ENCODE results near the gene CXCR6. TPM values are rescaled to one million over a fixed set of nuclear protein-coding genes. Genes with fewer than 3 reads are reported as not detected.

The CXCR6 gene
- total RNA-seq: 1 to 10 TPM; 4.0 to 5.3 TPM

DNA sequence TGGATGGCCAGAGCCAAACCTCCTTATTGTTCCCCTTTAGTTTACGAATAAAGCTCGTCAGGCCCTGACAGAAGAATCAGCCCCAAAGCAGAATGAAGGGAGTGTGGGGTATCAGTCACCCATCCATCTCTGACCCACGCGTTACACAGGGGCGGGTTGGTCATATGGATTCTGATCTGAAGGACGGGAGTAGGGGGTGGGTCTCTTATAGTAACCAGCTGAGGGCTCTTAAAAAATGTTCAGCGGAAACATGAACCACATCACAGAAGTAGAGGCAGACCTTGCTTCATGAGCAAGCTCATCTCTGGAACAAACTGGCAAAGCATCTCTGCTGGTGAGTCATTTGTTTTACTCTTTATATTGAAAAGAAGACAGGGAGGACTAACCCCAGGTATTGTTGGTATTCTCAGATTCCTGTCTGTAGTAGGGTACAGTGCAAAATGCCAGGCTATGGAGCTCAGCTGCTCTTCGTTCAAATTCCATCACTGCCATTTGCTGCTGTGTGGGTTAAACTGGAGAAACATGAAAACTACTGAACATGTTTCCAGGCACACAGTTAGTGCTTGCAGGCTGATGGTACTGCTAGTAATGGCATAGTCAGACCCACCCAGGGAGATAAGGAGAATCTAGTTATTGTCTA is at the start of gene CXCR6:
Gene CXCR6 (plus strand): TSS at position 258 of the 640 bp plus-strand sequence. CDS start 3,018 bp downstream, outside the sequence.
- H3K4me3 Mint-ChIP-seq: peak within 1 kb of the TSS; percentile 58
- H3K27ac Mint-ChIP-seq: peak within 1 kb of the TSS; percentile 70 to 82
- ATAC-seq (peak; percentile 16 to 66), DNase-seq (ENCODE audit: low spot score) (no peak)
- no peaks in the 10 kb centered on the region for H3K27me3 Mint-ChIP-seq
- H3K36me3 Mint-ChIP-seq: peaks cover 9% of the 10 kb centered on the region
- H3K9me3 Mint-ChIP-seq: no peaks in the 10 kb centered on the region
- H3K4me1 Mint-ChIP-seq (ENCODE audit: low read depth in 2 of 2): peaks cover 37 to 77% of the 10 kb centered on the region in 2 donors

DNA sequence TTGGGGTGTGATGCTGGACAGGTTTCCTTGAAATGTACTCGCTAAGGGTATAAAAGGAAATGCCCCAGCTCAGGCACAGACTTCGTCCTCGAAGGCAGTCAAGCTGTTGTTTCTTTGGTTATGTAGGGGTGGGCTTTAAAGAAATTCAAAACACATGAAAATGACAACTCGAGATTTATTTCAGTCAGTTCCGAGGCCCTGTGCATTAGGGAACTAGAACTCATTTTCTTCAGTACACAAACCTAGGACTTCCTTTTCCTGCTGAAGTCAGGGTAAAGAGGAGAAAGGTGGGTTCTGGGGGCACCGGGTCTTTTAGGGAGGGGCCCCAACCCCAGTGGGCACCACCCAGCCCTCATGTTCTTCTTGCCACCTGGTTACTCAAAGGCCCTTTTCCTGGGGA is 49.2 kb upstream of the CXCR6 start:
- Mint-ChIP-seq H3K36me3 (no peaks in the 10 kb centered on the region), H3K27ac (no peak overlapping the region), H3K4me1 (ENCODE audit: low read depth in 2 of 2) (peaks cover 22 to 24% of the 10 kb centered on the region in 2 donors), H3K9me3 (no peaks in the 10 kb centered on the region), H3K4me3 (no peak overlapping the region), H3K27me3 (peaks cover 0 to 10% of the 10 kb centered on the region in 2 donors)
- DNase-seq (ENCODE audit: low spot score) (no peak), ATAC-seq (no peak)

DNA sequence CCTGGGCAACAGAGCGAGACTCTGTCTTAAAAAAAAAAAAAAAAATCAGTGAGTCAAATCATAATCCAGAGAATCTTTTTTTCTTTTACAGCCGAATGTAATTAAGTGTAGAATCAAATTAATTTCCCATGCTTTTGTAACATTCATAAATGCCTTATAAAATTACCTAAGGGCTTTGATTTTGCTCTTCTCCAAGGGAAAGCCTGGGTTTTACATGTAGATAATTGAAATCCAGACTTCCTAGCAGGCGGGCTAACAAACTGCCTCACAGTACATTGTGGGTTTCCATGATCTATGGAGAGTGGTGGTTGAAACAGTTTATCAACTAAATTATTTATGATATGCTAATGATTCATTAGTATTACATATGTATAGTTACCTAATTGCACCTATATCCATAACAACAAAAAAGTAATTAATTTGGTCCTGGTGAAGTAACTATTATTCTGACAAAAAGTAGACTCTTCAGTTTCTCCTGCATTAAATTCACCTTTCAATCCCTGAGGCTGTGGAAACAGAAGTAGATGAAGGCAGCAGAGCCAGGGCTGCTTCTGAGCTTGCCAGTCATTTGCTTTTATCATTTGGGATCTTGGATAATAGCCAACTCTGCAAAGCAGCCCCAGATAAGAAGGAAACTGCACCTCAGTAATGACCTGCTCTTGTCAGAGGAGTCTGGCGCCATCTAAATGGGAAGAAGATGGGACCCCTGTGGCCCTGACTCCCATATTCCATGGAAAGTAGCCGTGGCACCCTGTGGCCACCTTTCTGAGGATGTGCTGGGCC is 47.4 kb upstream of the CXCR6 start:
- H3K27me3 Mint-ChIP-seq: peaks cover 0 to 10% of the 10 kb centered on the region in 2 donors
- H3K4me1 Mint-ChIP-seq (ENCODE audit: low read depth in 2 of 2): peaks cover 24 to 30% of the 10 kb centered on the region in 2 donors
- H3K4me3 Mint-ChIP-seq: no peak overlapping the region
- no peak for ATAC-seq
- H3K27ac Mint-ChIP-seq: no peak overlapping the region
- no peak for DNase-seq (ENCODE audit: low spot score)
- no peaks in the 10 kb centered on the region for H3K9me3 Mint-ChIP-seq
- H3K36me3 Mint-ChIP-seq: no peaks in the 10 kb centered on the region

DNA sequence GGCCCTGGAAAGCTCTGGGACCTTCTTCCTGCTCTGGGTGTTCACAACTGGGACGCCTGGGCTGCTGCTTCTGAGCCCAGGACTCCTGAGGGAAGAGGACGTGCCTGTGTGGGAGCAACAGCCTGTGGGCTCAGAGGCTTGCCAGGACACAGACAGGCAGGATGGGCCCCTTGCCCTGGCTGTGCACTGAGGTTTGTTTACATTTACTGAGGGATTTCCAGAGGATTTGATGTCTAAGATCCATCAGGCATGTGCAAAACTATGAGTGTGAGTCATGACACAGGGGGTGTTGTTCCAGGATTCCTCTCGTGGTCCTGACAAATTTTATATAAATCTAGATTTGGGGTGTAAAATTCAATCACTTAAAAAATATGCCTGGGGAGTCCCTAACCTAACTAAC is 46.3 kb upstream of the CXCR6 start:
- no peaks in the 10 kb centered on the region for H3K9me3 Mint-ChIP-seq
- peaks cover 0 to 10% of the 10 kb centered on the region in 2 donors for H3K27me3 Mint-ChIP-seq
- ATAC-seq: no peak

DNA sequence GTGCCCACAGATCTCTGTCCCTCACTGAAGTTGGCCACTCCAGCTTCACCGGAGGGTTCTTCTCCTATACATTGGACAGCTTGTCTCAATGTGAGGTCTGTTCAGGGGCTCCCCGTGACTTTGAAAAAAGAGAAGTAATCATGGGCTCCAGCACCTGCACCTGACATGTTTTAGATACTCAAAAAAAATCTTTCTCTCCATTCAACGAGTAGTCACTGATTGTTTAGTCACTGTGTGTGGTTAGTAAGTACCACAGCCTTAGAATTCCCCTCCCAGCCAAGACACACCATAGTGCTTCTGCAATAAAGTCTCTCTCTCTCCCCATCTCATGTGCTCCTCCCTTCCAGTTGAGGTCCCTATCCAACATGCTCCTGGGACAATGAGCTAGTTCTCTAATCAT is 38.3 kb upstream of the CXCR6 start:
- H3K4me3 Mint-ChIP-seq: no peak overlapping the region
- H3K36me3 Mint-ChIP-seq: peaks cover 4% of the 10 kb centered on the region
- ATAC-seq (peak; percentile 53 to 72), DNase-seq (ENCODE audit: low spot score) (no peak)
- H3K4me1 Mint-ChIP-seq (ENCODE audit: low read depth in 2 of 2): peaks cover 33 to 34% of the 10 kb centered on the region in 2 donors
- peaks cover 4 to 18% of the 10 kb centered on the region in 2 donors for H3K27me3 Mint-ChIP-seq
- H3K27ac Mint-ChIP-seq: no peak overlapping the region
- no peaks in the 10 kb centered on the region for H3K9me3 Mint-ChIP-seq

More for the DNA sequence above, 46.3 kb upstream of the CXCR6 start:
- Mint-ChIP-seq H3K36me3 (no peaks in the 10 kb centered on the region), H3K4me1 (ENCODE audit: low read depth in 2 of 2) (peaks cover 26 to 30% of the 10 kb centered on the region in 2 donors), H3K4me3 (no peak overlapping the region), H3K27ac (no peak overlapping the region)
- no peak for DNase-seq (ENCODE audit: low spot score)

DNA sequence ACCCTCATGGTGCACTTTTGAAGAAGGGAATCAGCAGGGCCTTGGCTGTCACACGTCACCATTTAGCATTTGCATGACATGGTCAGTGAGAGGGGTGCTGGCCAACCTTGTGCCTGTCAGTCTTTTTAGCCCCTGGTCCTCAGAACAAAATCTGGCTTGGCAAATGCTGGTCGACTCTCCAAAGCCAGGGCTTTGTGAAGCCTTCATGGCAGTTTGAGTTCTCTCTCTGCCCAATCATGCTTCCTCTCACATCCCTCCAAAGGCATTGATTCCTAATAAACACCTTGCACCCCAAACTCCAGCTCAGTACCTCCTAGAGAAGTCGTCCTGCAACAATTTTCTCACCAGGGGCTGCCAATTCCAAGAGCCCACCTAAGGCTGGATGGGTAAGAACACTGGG is 37.5 kb upstream of the CXCR6 start:
- ATAC-seq: no peak
- Mint-ChIP-seq H3K9me3 (no peaks in the 10 kb centered on the region), H3K27me3 (peaks cover 4 to 17% of the 10 kb centered on the region in 2 donors), H3K27ac (no peak overlapping the region), H3K36me3 (peaks cover 4% of the 10 kb centered on the region), H3K4me1 (ENCODE audit: low read depth in 2 of 2) (peaks cover 38 to 40% of the 10 kb centered on the region in 2 donors), H3K4me3 (no peak overlapping the region)
- no peak for DNase-seq (ENCODE audit: low spot score)

DNA sequence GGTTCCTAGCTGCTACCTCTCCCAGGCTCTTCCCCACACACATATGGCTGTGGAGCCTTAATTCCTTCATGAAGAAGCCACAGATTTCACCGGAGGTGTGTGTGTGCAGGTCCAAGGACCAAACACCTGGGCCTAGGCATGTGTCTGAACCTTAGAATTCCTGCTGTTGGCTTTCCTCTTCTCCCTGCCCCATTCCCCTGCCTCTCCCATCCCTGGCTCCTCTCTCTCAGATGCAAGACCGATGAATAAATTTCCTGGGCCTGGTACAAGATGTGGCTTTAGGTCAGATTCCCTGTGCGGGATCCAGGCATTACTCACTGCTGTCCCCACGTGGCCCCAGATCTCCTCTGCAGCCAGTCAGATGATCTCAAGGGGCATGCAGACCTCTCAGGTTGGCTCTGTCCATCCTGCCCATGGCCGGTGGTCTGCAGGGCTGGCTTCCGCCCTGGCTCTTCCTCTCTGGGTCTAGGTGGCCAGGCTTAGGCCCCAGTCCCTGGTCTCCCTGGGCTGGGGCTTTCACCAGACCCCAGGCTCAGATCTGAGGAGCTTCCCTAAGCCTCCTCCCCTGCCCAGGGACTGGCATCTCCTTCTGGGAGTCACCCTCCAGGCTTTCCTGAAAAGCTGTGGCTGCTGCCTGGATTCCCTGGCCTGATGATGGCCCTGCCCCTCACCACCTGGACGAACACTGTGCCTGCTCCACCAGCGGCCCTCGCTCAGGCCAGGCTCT is 36.4 kb upstream of the CXCR6 start:
- Mint-ChIP-seq H3K36me3 (peaks cover 6% of the 10 kb centered on the region), H3K4me1 (ENCODE audit: low read depth in 2 of 2) (peaks cover 47 to 49% of the 10 kb centered on the region in 2 donors), H3K27me3 (peaks cover 4 to 13% of the 10 kb centered on the region in 2 donors), H3K27ac (no peak overlapping the region), H3K9me3 (no peaks in the 10 kb centered on the region), H3K4me3 (no peak overlapping the region)
- no peak for ATAC-seq
- no peak for DNase-seq (ENCODE audit: low spot score)

DNA sequence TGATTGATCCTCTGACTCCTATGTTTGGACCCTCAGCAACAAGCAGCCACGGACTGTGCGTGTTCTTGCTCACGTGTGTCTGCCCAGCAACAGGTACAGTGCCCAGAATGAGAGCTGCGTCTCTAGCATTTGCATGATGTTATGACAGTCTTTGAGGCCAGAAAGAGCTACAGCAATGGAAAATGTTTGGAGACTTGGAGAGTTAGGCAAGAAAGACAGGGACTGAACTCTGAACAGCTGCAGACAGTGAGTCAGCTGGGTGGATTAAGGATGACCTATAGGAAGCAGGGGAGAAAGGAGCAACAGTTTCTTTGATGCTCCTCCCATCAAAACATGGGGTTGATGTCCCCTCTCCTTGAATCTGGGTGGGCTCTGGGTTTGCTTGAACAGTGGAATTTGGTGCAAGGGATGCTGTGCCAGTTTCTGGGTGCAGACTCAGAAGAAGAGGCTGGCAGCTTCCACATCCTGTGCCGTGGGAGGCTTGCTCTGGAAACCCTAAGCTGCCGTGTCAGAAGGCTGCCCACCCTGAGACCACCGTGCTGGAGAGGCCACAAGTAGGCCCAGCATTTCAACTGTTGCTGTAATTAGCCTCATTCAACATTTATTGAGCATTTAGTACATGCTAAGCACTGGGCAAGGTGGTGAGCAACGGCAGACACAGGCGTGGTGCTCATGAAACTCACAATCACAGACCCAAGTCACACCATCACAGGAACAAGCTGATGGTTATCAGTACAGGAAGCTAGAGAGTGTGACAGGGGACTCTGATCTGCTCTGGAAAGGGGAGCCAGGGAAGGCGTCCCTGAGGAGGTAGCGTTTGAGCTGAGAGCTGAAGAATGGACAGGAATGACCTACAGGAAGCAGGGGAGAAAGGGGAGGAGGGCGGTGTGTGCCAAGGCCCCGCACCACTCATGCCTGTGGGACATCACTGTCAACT is 35.2 kb upstream of the CXCR6 start:
- H3K27ac Mint-ChIP-seq: no peak overlapping the region
- no peaks in the 10 kb centered on the region for H3K9me3 Mint-ChIP-seq
- ATAC-seq (peak in 1 of 2 donors; percentile 56), DNase-seq (ENCODE audit: low spot score) (no peak)
- peaks cover 10% of the 10 kb centered on the region for H3K36me3 Mint-ChIP-seq
- peaks cover 4 to 13% of the 10 kb centered on the region in 2 donors for H3K27me3 Mint-ChIP-seq
- H3K4me3 Mint-ChIP-seq: peak overlapping the region; percentile 32
- peaks cover 50 to 54% of the 10 kb centered on the region in 2 donors for H3K4me1 Mint-ChIP-seq (ENCODE audit: low read depth in 2 of 2)

DNA sequence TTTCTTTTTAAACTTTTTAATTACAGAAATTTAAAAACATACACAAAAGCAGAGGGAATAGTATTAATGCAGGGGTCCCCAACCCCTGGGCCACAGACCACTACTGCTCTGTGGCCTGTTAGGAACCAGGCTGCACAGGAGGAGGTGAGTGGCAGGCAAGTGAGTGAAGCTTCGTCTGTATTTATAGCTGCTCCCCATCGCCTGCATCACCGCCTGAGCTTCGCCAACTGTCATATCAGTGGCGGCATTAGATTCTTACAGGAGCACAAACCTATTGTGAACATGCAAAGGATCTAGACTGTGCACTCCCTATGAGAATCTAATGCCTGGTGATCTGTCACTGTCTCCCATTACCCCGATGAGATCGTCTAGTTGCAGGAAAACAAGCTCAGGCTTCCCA is 34.5 kb upstream of the CXCR6 start:
- DNase-seq (ENCODE audit: low spot score): no peak
- H3K27me3 Mint-ChIP-seq: peaks cover 4 to 13% of the 10 kb centered on the region in 2 donors
- H3K4me1 Mint-ChIP-seq (ENCODE audit: low read depth in 2 of 2): peaks cover 50 to 57% of the 10 kb centered on the region in 2 donors
- no peaks in the 10 kb centered on the region for H3K9me3 Mint-ChIP-seq
- ATAC-seq: no peak
- no peak overlapping the region for H3K27ac Mint-ChIP-seq
- peak overlapping the region; percentile 32 for H3K4me3 Mint-ChIP-seq
- H3K36me3 Mint-ChIP-seq: peaks cover 10% of the 10 kb centered on the region

DNA sequence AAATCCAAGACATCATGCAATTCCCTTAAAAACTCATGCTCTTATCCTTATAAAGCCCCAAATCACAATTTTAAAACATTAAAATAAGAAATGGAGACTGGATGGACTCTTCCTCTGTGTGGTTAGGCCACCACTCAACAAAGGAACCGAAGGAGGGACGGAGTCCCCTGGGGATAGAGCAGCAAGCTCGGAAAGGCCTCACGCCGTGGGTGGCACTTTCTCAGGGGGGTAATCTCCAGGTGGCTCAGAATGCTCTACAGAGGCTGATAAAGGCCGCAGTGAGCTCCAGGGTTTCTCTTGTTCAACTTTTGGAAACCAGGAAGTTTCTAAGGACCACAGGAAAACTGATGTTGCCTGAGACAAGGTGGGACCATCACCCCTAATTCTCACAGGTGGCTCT is 33.7 kb upstream of the CXCR6 start:
- Mint-ChIP-seq H3K36me3 (peaks cover 10% of the 10 kb centered on the region), H3K4me1 (ENCODE audit: low read depth in 2 of 2) (peaks cover 51 to 59% of the 10 kb centered on the region in 2 donors), H3K9me3 (no peaks in the 10 kb centered on the region), H3K27me3 (peaks cover 4 to 13% of the 10 kb centered on the region in 2 donors), H3K4me3 (no peak overlapping the region), H3K27ac (no peak overlapping the region)
- ATAC-seq (no peak), DNase-seq (ENCODE audit: low spot score) (no peak)

DNA sequence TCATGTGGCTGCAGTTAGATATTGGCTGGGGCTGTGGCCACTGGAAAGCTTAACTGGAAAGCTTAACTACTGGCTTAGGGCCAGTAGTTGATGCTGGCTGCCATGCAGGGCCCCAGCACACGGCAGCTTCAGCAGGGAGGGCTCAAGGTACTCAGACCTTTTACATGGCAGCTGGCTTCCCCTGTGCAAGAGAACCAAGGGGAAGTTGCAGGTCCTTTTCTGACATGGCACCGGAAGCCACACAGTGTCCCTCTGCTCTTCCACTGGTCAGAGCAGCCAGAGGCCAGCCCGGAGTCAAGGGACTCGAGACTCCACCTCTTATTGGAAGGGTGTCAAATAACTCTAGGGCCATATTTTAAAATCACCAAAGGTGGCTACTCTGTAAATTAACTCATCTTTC is 32.4 kb upstream of the CXCR6 start:
- ATAC-seq (no peak), DNase-seq (ENCODE audit: low spot score) (no peak)
- Mint-ChIP-seq H3K4me1 (ENCODE audit: low read depth in 2 of 2) (peaks cover 56 to 64% of the 10 kb centered on the region in 2 donors), H3K4me3 (no peak overlapping the region), H3K27me3 (peaks cover 4 to 13% of the 10 kb centered on the region in 2 donors), H3K27ac (no peak overlapping the region), H3K36me3 (peaks cover 6% of the 10 kb centered on the region), H3K9me3 (no peaks in the 10 kb centered on the region)

DNA sequence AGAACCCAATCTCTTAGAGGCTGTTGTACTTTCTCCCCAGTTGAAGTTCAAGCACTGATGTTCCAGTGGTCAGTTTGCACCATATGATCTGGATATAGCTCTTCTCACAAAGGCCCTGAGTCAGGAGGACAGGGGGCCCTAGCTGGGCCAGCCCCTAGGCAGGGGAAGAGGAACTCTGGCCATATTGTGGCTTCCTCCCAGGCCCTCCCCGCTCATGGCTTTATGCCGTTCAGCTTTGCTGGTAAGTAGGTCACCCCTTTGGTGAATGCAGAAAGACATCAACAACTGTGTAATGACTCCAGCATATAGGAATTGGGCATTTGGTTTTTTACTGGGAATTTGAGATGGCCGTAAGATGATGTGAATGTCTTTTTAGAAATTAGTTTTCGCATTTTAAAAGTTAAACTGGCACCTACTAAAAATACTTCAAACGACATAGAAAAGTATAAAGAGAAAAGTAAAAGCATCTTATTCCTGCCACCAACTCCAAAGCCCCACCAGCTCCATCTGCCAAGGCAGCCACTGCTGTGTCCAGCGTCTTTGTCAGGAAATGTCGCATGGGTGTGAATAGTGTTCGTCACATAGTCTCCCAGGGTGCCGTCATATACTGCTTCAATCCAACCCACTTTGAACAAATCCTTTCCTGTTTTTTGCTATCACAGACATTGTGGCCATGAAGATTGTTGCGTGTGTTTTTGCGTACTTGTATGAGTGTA is 31.6 kb upstream of the CXCR6 start:
- H3K4me3 Mint-ChIP-seq: peak overlapping the region; percentile 30
- peaks cover 4 to 12% of the 10 kb centered on the region in 2 donors for H3K27me3 Mint-ChIP-seq
- DNase-seq (ENCODE audit: low spot score) (no peak), ATAC-seq (no peak)
- no peaks in the 10 kb centered on the region for H3K9me3 Mint-ChIP-seq
- H3K4me1 Mint-ChIP-seq (ENCODE audit: low read depth in 2 of 2): peaks cover 60 to 72% of the 10 kb centered on the region in 2 donors
- peak overlapping the region in 1 of 2 donors; percentile 24 for H3K27ac Mint-ChIP-seq
- H3K36me3 Mint-ChIP-seq: peaks cover 6% of the 10 kb centered on the region

Measured in natural killer cell treated with Interleukin-12 subunit alpha and Interleukin-12 subunit beta and Interleukin-15 and Interleukin-18, amount 100 ng/mL, for 72 hours (primary cell).